AG04450 (cell line): ENCODE results near the gene OTOF. TPM values are rescaled to one million over a fixed set of nuclear protein-coding genes. Genes with fewer than 3 reads are reported as not detected.

ENCODE experiments used
- CTCF ChIA-PET: fragments of 300-600, 350-600 bp; formaldehyde crosslinking; extraction: SDS; loops from one replicate; lab custom pipeline; 2022; ENCODE audit warnings: antibody characterized with exemption, inconsistent platforms; lab: Charles Lee
- POLR2A ChIA-PET: fragments of 350-600 bp; formaldehyde crosslinking; extraction: SDS; loops from one replicate; lab custom pipeline; 2021; ENCODE audit warnings: antibody characterized with exemption, inconsistent platforms; lab: Yijun Ruan, JAX
- DNase-seq: peaks from one replicate; pipeline ENCODE4 v3.0.0-alpha.2; 2011; ENCODE audit warnings: low read depth, low spot score
- H3K27ac ChIP-seq: one replicate; pipeline ENCODE4 v1.5.1; 2012; ENCODE audit warnings: low read depth, low read length, control low read depth
- H3K27me3 ChIP-seq: one replicate; pipeline ENCODE4 v1.6.0; 2012; ENCODE audit warnings: low read length; ENCODE audit not compliant: control insufficient read depth, insufficient read depth
- H3K4me3 ChIP-seq: 2 replicates; pipeline ENCODE4 v1.5.1; 2011; ENCODE audit warnings: mild to moderate bottlenecking, low read depth, low read length, control low read depth
- H3K9me3 ChIP-seq: 2 replicates; pipeline ENCODE4 v1.5.1; 2012; ENCODE audit warnings: low read length; ENCODE audit not compliant: control insufficient read depth, insufficient read depth
- CTCF ChIP-seq: IDR thresholded peaks from 2 replicates; pipeline ENCODE4 v1.5.1; 2011; ENCODE audit warnings: low read depth, low read length, control low read depth, inconsistent platforms
- polyA plus RNA-seq: library from polyadenylated mRNA; depleted of rRNA; stranded (reverse); fragments of >200 nt; gene quantifications from 2 replicates; pipeline ENCODE4 v1.2.3, GENCODE V29; 2011

The OTOF gene
- polyA plus RNA-seq, 1 experiment = not detected

GRCh38 chr2:26432363-26432762 is 45.6 kb downstream of the OTOF start:
- Histone ChIP-seq H3K9me3 (no peaks in the 10 kb centered on the region), H3K27me3 (peaks cover 13% of the 10 kb centered on the region), H3K27ac (no peak overlapping the region), H3K4me3 (no peak overlapping the region)
- DNase-seq = no peak
- TF ChIP-seq CTCF = no peak
- CTCF ChIA-PET = interaction anchor here (1.0 kb wide), 1 partner anchor 8 kb away, joined by 4 read pairs; no protein-coding TSS in a partner anchor
- POLR2A ChIA-PET = no interaction called here

GRCh38 chr2:26430826-26431225 is 47.1 kb downstream of the OTOF start:
- DNase-seq = no peak
- ChIA-PET POLR2A (no interaction called here), CTCF (interaction anchor here (0.6 kb wide), 1 partner anchor 531 kb away, joined by 3 read pairs; no protein-coding TSS in a partner anchor)

GRCh38 chr2:26429779-26430578 is 47.9 kb downstream of the OTOF start:
- peaks cover 14% of the 10 kb centered on the region for H3K27me3 ChIP-seq
- DNase-seq = no peak
- ChIA-PET POLR2A (no interaction called here), CTCF (interaction anchor here (0.6 kb wide), 1 partner anchor 532 kb away, joined by 3 read pairs; no protein-coding TSS in a partner anchor)
- TF ChIP-seq CTCF = no peak
- H3K9me3 ChIP-seq = no peaks in the 10 kb centered on the region
- H3K4me3 ChIP-seq = no peak overlapping the region
- H3K27ac ChIP-seq = no peak overlapping the region

More at GRCh38 chr2:26430826-26431225, 47.1 kb downstream of the OTOF start:
- H3K27ac ChIP-seq = no peak overlapping the region
- peaks cover 13% of the 10 kb centered on the region for H3K27me3 ChIP-seq
- no peaks in the 10 kb centered on the region for H3K9me3 ChIP-seq
- TF ChIP-seq CTCF = no peak
- no peak overlapping the region for H3K4me3 ChIP-seq

- TF ChIP-seq CTCF = no peak
- CTCF ChIA-PET = no interaction called here
- H3K9me3 ChIP-seq = no peaks in the 10 kb centered on the region
- DNase-seq = no peak
- no peak overlapping the region for H3K27ac ChIP-seq
- peaks cover 16% of the 10 kb centered on the region for H3K27me3 ChIP-seq
- POLR2A ChIA-PET = no interaction called here
- H3K4me3 ChIP-seq = no peak overlapping the region
Measured at GRCh38 chr2:26428846-26429245, 49.1 kb downstream of the OTOF start.

GRCh38 chr2:26424221-26424620 is 53.7 kb downstream of the OTOF start:
- POLR2A ChIA-PET = interaction anchor here (0.6 kb wide), 1 partner anchor 118 kb away, joined by 3 read pairs; no protein-coding TSS in a partner anchor

More at GRCh38 chr2:26424221-26424620, 53.7 kb downstream of the OTOF start:
- TF ChIP-seq CTCF = no peak
- Histone ChIP-seq H3K4me3 (no peak overlapping the region), H3K9me3 (no peaks in the 10 kb centered on the region), H3K27ac (no peak overlapping the region), H3K27me3 (peaks cover 13% of the 10 kb centered on the region)
- DNase-seq = no peak
- CTCF ChIA-PET = no interaction called here
